ENCODE results near the gene DUSP9.

Gene DUSP9

GRCh38 chrX:153635788-153636668 is 11.0 kb upstream of the DUSP9 start:
- no peak for DNase-seq (ENCODE audit: low read depth, low spot score)

- DNase-seq (ENCODE audit: low read depth, low spot score): no peak
These were observed 10.3 kb upstream of the DUSP9 start for GRCh38 chrX:153636716-153637115.

- no peak for DNase-seq (ENCODE audit: low read depth, low spot score)
These were observed 9.6 kb upstream of the DUSP9 start for GRCh38 chrX:153637121-153638040.

- DNase-seq (ENCODE audit: low read depth, low spot score): no peak
These were observed 9.0 kb upstream of the DUSP9 start for GRCh38 chrX:153638041-153638371.

GRCh38 chrX:153638436-153639176 is 8.4 kb upstream of the DUSP9 start:
- no peak for DNase-seq (ENCODE audit: low read depth, low spot score)

- no peak for DNase-seq (ENCODE audit: low read depth, low spot score)
These were observed 7.6 kb upstream of the DUSP9 start for GRCh38 chrX:153639177-153640044.

- DNase-seq (ENCODE audit: low read depth, low spot score): no peak
These were observed 6.8 kb upstream of the DUSP9 start for GRCh38 chrX:153640045-153640686.

GRCh38 chrX:153640736-153641575 is 6.0 kb upstream of the DUSP9 start:
- DNase-seq (ENCODE audit: low read depth, low spot score): no peak

GRCh38 chrX:153641627-153642026 is 5.4 kb upstream of the DUSP9 start:
- no peak for DNase-seq (ENCODE audit: low read depth, low spot score)

GRCh38 chrX:153642051-153642654 is 4.8 kb upstream of the DUSP9 start:
- no peak for DNase-seq (ENCODE audit: low read depth, low spot score)

GRCh38 chrX:153642655-153643430 is 4.2 kb upstream of the DUSP9 start:
- DNase-seq (ENCODE audit: low read depth, low spot score): no peak

- DNase-seq (ENCODE audit: low read depth, low spot score): no peak
These were observed 3.3 kb upstream of the DUSP9 start for GRCh38 chrX:153643431-153644351.

- no peak for DNase-seq (ENCODE audit: low read depth, low spot score)
These were observed 2.5 kb upstream of the DUSP9 start for GRCh38 chrX:153644356-153645125.

GRCh38 chrX:153645151-153645550 is 1.9 kb upstream of the DUSP9 start:
- DNase-seq (ENCODE audit: low read depth, low spot score): no peak

GRCh38 chrX:153645921-153646488 is 998 bp upstream of the DUSP9 start:
- DNase-seq (ENCODE audit: low read depth, low spot score): no peak

All from activated CD4-positive, CD25-positive, alpha-beta regulatory T cell treated with anti-CD3 and anti-CD28 coated beads, Interleukin-2, amount 50 U/mL, for 16 hours (primary cell).